ENCODE data around the gene GYPE. TPM values are rescaled to one million over a fixed set of nuclear protein-coding genes. Genes with fewer than 3 reads are reported as not detected.
A peak's percentile ranks its signal among the peaks of the same experiment; 100 is the strongest.
"Not testable (repeated sequence)": the region's sequence is repeated elsewhere in the genome, so short reads cannot be mapped to it uniquely, and the experiment has no call there.

GYPE gene
- total RNA-seq, 1 donor from 2014 or later: not detected

GRCh38 chr4:143910906-143911305 is 5.5 kb upstream of the GYPE start:
- not testable (repeated sequence) for H3K36me3 Mint-ChIP-seq (ENCODE audit: low read depth); DNase-seq (ENCODE audit: low read depth, low spot score); H3K4me3 Mint-ChIP-seq

GRCh38 chr4:143907811-143908210 is 2.5 kb upstream of the GYPE start:
- H3K4me3 Mint-ChIP-seq; H3K27me3 Mint-ChIP-seq (ENCODE audit: low read depth); H3K9me3 Mint-ChIP-seq; DNase-seq (ENCODE audit: low read depth, low spot score); H3K36me3 Mint-ChIP-seq (ENCODE audit: low read depth); H3K27ac Mint-ChIP-seq (ENCODE audit: unreplicated experiment); H3K4me1 Mint-ChIP-seq: not testable (repeated sequence)
- TF ChIP-seq CTCF (conservative IDR thresholded peaks at IDR 0.05): peak; percentile 61

More at GRCh38 chr4:143910906-143911305, 5.5 kb upstream of the GYPE start:
- H3K27ac Mint-ChIP-seq (ENCODE audit: unreplicated experiment); H3K27me3 Mint-ChIP-seq (ENCODE audit: low read depth); H3K9me3 Mint-ChIP-seq; H3K4me1 Mint-ChIP-seq: not testable (repeated sequence)

GRCh38 chr4:143904431-143904830 is 928 bp downstream of the GYPE start:
- H3K9me3 Mint-ChIP-seq; H3K27ac Mint-ChIP-seq (ENCODE audit: unreplicated experiment); H3K36me3 Mint-ChIP-seq (ENCODE audit: low read depth); DNase-seq (ENCODE audit: low read depth, low spot score); H3K4me3 Mint-ChIP-seq; H3K4me1 Mint-ChIP-seq: not testable (repeated sequence)
- peaks cover 12% of the 10 kb centered on the region for H3K27me3 Mint-ChIP-seq (ENCODE audit: low read depth)

DNA sequence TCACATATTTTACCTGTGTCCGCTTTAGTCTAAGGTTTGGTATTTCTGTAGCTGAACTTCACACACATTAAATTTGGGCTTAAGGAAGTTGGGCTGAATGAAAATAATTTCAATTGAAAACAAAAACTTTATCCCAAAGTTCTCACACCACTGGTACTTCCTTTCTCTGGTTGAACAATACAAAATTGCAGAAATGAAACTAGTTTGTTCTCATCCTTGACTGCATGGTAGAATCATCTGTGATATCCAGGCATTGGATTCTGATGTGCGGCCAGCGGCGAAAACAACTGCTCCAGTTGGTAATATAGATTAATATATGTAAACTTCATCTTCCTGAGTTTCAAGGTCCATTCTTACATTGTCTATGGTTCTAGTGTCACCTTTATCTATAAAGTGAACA is 15.0 kb downstream of the GYPE start:
- not testable (repeated sequence) for H3K27ac Mint-ChIP-seq (ENCODE audit: unreplicated experiment); H3K27me3 Mint-ChIP-seq (ENCODE audit: low read depth); DNase-seq (ENCODE audit: low read depth, low spot score); H3K4me1 Mint-ChIP-seq; H3K4me3 Mint-ChIP-seq; H3K36me3 Mint-ChIP-seq (ENCODE audit: low read depth); H3K9me3 Mint-ChIP-seq

DNA sequence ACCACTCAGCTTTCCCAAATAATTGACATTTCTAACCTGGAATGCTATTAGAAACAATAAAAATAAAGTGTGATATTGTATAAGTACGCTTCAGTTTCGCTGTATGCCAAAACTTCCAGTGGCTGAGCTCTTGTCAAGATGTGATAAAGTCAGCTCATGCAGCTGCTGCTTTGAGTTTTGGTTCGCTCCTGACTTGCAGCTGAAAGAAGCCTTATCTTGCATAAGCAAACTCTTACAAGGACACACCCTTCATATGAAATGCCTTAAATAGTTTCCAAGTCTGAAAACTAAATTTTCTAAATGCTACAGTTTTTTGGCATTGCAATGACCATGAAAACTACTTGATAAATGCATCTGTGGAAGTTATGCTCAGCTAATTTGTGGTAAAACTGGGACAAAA is 17.2 kb downstream of the GYPE start:
- H3K4me1 Mint-ChIP-seq; H3K36me3 Mint-ChIP-seq (ENCODE audit: low read depth); H3K9me3 Mint-ChIP-seq; DNase-seq (ENCODE audit: low read depth, low spot score); H3K27me3 Mint-ChIP-seq (ENCODE audit: low read depth); H3K4me3 Mint-ChIP-seq; H3K27ac Mint-ChIP-seq (ENCODE audit: unreplicated experiment): not testable (repeated sequence)

- not testable (repeated sequence) for H3K9me3 Mint-ChIP-seq; H3K27ac Mint-ChIP-seq (ENCODE audit: unreplicated experiment); DNase-seq (ENCODE audit: low read depth, low spot score); H3K36me3 Mint-ChIP-seq (ENCODE audit: low read depth); H3K4me1 Mint-ChIP-seq; H3K4me3 Mint-ChIP-seq
- H3K27me3 Mint-ChIP-seq (ENCODE audit: low read depth): peaks cover 18% of the 10 kb centered on the region
Measured at GRCh38 chr4:143884965-143885364, 20.4 kb downstream of the GYPE start.

DNA sequence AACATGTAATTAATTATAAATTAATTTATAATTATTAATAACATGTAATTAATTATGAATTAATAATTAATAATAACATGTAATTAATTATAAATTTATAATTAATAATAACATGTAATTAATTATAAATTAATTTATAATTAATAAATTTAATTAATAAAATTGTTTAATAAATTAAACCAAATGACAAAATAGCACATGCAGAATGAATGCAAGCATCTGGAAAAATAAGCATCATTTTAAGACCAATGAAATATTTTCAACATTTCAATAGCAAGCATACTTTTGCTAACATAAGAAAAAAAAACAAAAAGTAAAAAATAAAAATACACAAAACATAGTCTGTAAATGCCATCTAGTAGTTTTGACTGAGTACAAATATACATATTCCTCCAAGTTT is 21.8 kb downstream of the GYPE start:
- Mint-ChIP-seq H3K4me3 (no peak overlapping the region), H3K9me3 (no peaks in the 10 kb centered on the region), H3K4me1 (no peaks in the 10 kb centered on the region), H3K27ac (ENCODE audit: unreplicated experiment) (no peak overlapping the region), H3K27me3 (ENCODE audit: low read depth) (peaks cover 28% of the 10 kb centered on the region), H3K36me3 (ENCODE audit: low read depth) (no peaks in the 10 kb centered on the region)
- TF ChIP-seq CTCF (conservative IDR thresholded peaks at IDR 0.05): no peak
- DNase-seq (ENCODE audit: low read depth, low spot score): no peak

GRCh38 chr4:143882892-143883291 is 22.5 kb downstream of the GYPE start:
- H3K36me3 Mint-ChIP-seq (ENCODE audit: low read depth): no peaks in the 10 kb centered on the region
- no peak for DNase-seq (ENCODE audit: low read depth, low spot score)
- H3K9me3 Mint-ChIP-seq: no peaks in the 10 kb centered on the region
- no peak overlapping the region for H3K4me3 Mint-ChIP-seq
- H3K27ac Mint-ChIP-seq (ENCODE audit: unreplicated experiment): no peak overlapping the region
- H3K27me3 Mint-ChIP-seq (ENCODE audit: low read depth): peaks cover 31% of the 10 kb centered on the region
- no peaks in the 10 kb centered on the region for H3K4me1 Mint-ChIP-seq
- TF ChIP-seq CTCF (conservative IDR thresholded peaks at IDR 0.05): no peak

DNA sequence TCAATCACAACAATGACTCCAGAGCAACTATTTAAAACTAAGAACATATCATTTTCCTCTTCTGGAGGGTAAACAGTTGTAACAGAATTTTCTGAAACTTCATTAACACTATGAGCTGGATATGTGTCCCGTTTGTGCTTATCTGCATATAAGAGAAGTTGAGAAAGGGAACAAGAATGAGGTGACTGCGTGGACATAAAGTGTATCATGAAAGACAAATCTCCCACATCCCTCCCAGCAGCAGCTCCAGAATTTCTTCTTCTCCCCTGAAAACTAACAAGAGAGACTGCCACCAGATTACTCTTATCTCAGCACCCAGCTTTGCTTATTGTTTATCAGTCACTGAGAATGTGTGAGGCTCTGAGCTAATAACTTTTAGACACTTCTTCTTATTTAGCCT is 25.8 kb downstream of the GYPE start:
- H3K36me3 Mint-ChIP-seq (ENCODE audit: low read depth); H3K4me1 Mint-ChIP-seq; DNase-seq (ENCODE audit: low read depth, low spot score); H3K27ac Mint-ChIP-seq (ENCODE audit: unreplicated experiment); H3K4me3 Mint-ChIP-seq; H3K9me3 Mint-ChIP-seq: not testable (repeated sequence)
- peaks cover 34% of the 10 kb centered on the region for H3K27me3 Mint-ChIP-seq (ENCODE audit: low read depth)

- H3K9me3 Mint-ChIP-seq: not testable (repeated sequence)
Measured at GRCh38 chr4:143875357-143875756, 30.0 kb downstream of the GYPE start.

DNA sequence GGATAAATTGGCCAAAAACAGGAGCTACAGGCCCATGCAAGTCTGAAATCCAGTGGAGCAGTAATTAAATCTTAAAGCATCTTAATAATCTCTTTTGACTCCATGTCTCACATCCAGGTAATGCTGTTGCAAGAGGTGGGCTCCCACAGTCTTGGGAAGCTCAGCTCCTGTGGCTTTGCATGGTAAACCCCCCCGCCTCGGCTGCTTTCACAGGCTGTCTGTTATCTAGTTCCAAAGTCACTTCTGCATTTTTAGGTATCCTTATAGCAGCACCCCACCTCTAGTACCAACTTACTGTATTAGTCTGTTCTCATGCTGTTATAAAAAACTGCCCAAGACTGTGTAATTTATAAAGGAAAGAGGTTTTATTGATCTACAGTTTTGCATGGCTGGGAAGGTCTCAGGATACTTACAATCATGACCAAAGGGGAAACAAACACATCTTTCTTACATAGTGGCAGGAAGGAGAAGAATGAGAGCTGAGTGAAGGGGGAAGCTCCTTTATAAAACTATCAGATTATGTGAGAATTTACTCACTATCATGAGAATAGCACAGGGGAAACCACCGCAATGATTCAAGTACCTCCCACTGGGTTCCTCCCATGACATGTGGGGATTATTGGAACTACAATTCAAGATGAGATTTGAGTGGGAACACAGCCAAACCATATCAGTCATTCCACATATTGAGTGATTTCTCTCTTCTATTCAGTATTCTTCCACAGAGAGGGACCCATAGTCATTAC is 34.7 kb downstream of the GYPE start:
- H3K27ac Mint-ChIP-seq (ENCODE audit: unreplicated experiment); DNase-seq (ENCODE audit: low read depth, low spot score); H3K27me3 Mint-ChIP-seq (ENCODE audit: low read depth); H3K4me1 Mint-ChIP-seq; H3K36me3 Mint-ChIP-seq (ENCODE audit: low read depth); H3K4me3 Mint-ChIP-seq; H3K9me3 Mint-ChIP-seq: not testable (repeated sequence)

More at GRCh38 chr4:143875357-143875756, 30.0 kb downstream of the GYPE start:
- peaks cover 24% of the 10 kb centered on the region for H3K27me3 Mint-ChIP-seq (ENCODE audit: low read depth)
- not testable (repeated sequence) for H3K4me3 Mint-ChIP-seq; H3K4me1 Mint-ChIP-seq; DNase-seq (ENCODE audit: low read depth, low spot score); H3K27ac Mint-ChIP-seq (ENCODE audit: unreplicated experiment); H3K36me3 Mint-ChIP-seq (ENCODE audit: low read depth)
